GM23338 (cell line): ENCODE data around the gene MAP2K5. TPM values are rescaled to one million over a fixed set of nuclear protein-coding genes. Genes with fewer than 3 reads are reported as not detected.

Source experiments
- ATAC-seq: fragments of 200-7000 bp; cut with Tn5 transposase; 3 replicates; pipeline ENCODE4 v1.9.1; 2020
- DNase-seq: peaks from one replicate; pipeline ENCODE4 v3.0.0-alpha.2; 2015; ENCODE audit warnings: low spot score
- H2AFZ ChIP-seq: fragments of 200-600 bp; sonication (generic); 2 replicates; pipeline ENCODE4 v1.8.0; 2016; ENCODE audit warnings: antibody characterized with exemption, mild to moderate bottlenecking, moderate library complexity
- H3F3A ChIP-seq: fragments of 200-600 bp; sonication (generic); replicated peaks from 2 replicates; pipeline ENCODE4 v1.8.0; 2017; ENCODE audit warnings: antibody characterized with exemption, mixed run types, low read depth
- H3K27ac ChIP-seq: fragments of 200-600 bp; sonication (generic); 2 replicates; pipeline ENCODE4 v1.6.1; 2016; ENCODE audit warnings: low read depth
- H3K27me3 ChIP-seq: fragments of 200-600 bp; sonication (generic); 2 replicates; pipeline ENCODE4 v1.8.0; 2016; ENCODE audit warnings: mild to moderate bottlenecking, mixed run types, moderate library complexity; ENCODE audit not compliant: insufficient read depth
- H3K36me3 ChIP-seq: fragments of 200-600 bp; sonication (generic); 2 replicates; pipeline ENCODE4 v1.8.0; 2016; ENCODE audit warnings: mild to moderate bottlenecking; ENCODE audit not compliant: insufficient read depth
- H3K4me1 ChIP-seq: fragments of 200-600 bp; sonication (generic); 2 replicates; pipeline ENCODE4 v1.8.0; 2016; ENCODE audit warnings: mild to moderate bottlenecking, moderate library complexity; ENCODE audit not compliant: insufficient read depth
- H3K4me2 ChIP-seq: fragments of 200-600 bp; sonication (generic); 2 replicates; pipeline ENCODE4 v1.7.1; 2017; ENCODE audit warnings: mixed run types
- H3K4me3 ChIP-seq: fragments of 200-600 bp; sonication (generic); 2 replicates; pipeline ENCODE4 v1.6.1; 2016; ENCODE audit warnings: mixed run types
- H3K79me2 ChIP-seq: fragments of 200-600 bp; sonication (generic); replicated peaks from 2 replicates; pipeline ENCODE4 v1.8.0; 2017; ENCODE audit warnings: mild to moderate bottlenecking; ENCODE audit not compliant: insufficient read depth
- H3K9me2 ChIP-seq: fragments of 200-600 bp; sonication (generic); 2 replicates; pipeline ENCODE4 v1.8.0; 2017; ENCODE audit not compliant: insufficient read depth
- H4K20me1 ChIP-seq: fragments of 200-600 bp; sonication (generic); replicated peaks from 2 replicates; pipeline ENCODE4 v1.8.0; 2017; ENCODE audit warnings: mild to moderate bottlenecking; ENCODE audit not compliant: insufficient read depth
- H3K27ac Mint-ChIP-seq: 2 replicates; pipeline ENCODE4 v1.8.0; 2020; ENCODE audit warnings: inconsistent platforms, mild to moderate bottlenecking, moderate library complexity, mixed read lengths
- H3K27me3 Mint-ChIP-seq: 3 replicates; pipeline ENCODE4 v1.8.0; 2022; ENCODE audit warnings: low read depth, mild to moderate bottlenecking, moderate library complexity, mixed read lengths, inconsistent platforms; ENCODE audit not compliant: insufficient read depth, poor library complexity
- H3K36me3 Mint-ChIP-seq: 3 replicates; pipeline ENCODE4 v1.8.0; 2021; ENCODE audit warnings: low read depth, mild to moderate bottlenecking, inconsistent platforms, moderate library complexity, mixed read lengths
- H3K4me1 Mint-ChIP-seq: 3 replicates; pipeline ENCODE4 v1.8.0; 2020; ENCODE audit warnings: mild to moderate bottlenecking, inconsistent platforms, mixed read lengths
- H3K4me3 Mint-ChIP-seq: 3 replicates; pipeline ENCODE4 v1.8.0; 2021; ENCODE audit warnings: moderate library complexity, mild to moderate bottlenecking, inconsistent platforms, mixed read lengths
- H3K9me3 Mint-ChIP-seq: 3 replicates; pipeline ENCODE4 v1.8.0; 2020; ENCODE audit warnings: moderate library complexity, mild to moderate bottlenecking, inconsistent platforms, mixed read lengths
- CTCF ChIP-seq, 2 experiments: fragments of 200-600 bp in 1 of 2; sonication (generic) in 1 of 2; conservative IDR thresholded peaks; 2 replicates each; pipeline versions ENCODE4 v1.5.1 to v1.6.1; 2016 to 2017; ENCODE audit warnings: antibody characterized with exemption in 2 of 2, low read depth in 2 of 2, mild to moderate bottlenecking in 2 of 2, moderate library complexity in 1 of 2
- ETS1 ChIP-seq: IDR thresholded peaks from 2 replicates; pipeline ENCODE4 v1.6.1; 2016; ENCODE audit warnings: antibody characterized with exemption
- EZH2 ChIP-seq: fragments of 200-600 bp; sonication (generic); IDR thresholded peaks from one replicate; pipeline ENCODE4 v1.8.0; 2017; ENCODE audit warnings: antibody characterized with exemption, mild to moderate bottlenecking, low read depth; ENCODE audit not compliant: unreplicated experiment
- EZH2phosphoT487 ChIP-seq: fragments of 200-600 bp; sonication (generic); IDR thresholded peaks from one replicate; pipeline ENCODE4 v1.8.1; 2018; ENCODE audit warnings: antibody characterized with exemption; ENCODE audit not compliant: unreplicated experiment
- JUNB ChIP-seq: IDR thresholded peaks from one replicate; pipeline ENCODE4 v1.6.1; 2016; ENCODE audit warnings: antibody characterized with exemption; ENCODE audit not compliant: unreplicated experiment
- NANOG ChIP-seq: IDR thresholded peaks from 2 replicates; pipeline ENCODE4 v1.6.1; 2016; ENCODE audit warnings: antibody characterized with exemption, borderline replicate concordance
- POLR2AphosphoS5 ChIP-seq: IDR thresholded peaks from 2 replicates; pipeline ENCODE4 v1.6.1; 2016; ENCODE audit warnings: antibody characterized with exemption, low read depth
- STAT1 ChIP-seq: IDR thresholded peaks from one replicate; pipeline ENCODE4 v1.6.1; 2016; ENCODE audit warnings: antibody characterized with exemption; ENCODE audit not compliant: unreplicated experiment
- ZNF114 ChIP-seq: fragments of 250-450 bp; sonication (Bioruptor Pico); IDR thresholded peaks from 2 replicates; pipeline ENCODE4 v1.5.0; 2020; ENCODE audit warnings: mild to moderate bottlenecking, moderate library complexity
- ZNF462 ChIP-seq: fragments of 250-450 bp; sonication (Bioruptor Pico); IDR thresholded peaks from 2 replicates; pipeline ENCODE4 v1.5.0; 2020; ENCODE audit warnings: mild to moderate bottlenecking, moderate library complexity
- polyA plus RNA-seq: library from polyadenylated mRNA; unstranded; fragments of >200 nt; fragmentation: Nextera tagmentation; extraction: Ambion mirVana; gene quantifications from 2 replicates; pipeline ENCODE4 v1.2.1, GENCODE V29; 2016
- total RNA-seq: library from RNA; depleted of rRNA; stranded (reverse); fragments of >200 nt; shearing (Covaris generic); gene quantifications from 2 replicates; pipeline ENCODE4 v1.2.3, GENCODE V29; 2014

Gene MAP2K5
- total and polyA plus RNA-seq, 2 experiments from 2014 or later = 6.5 to 13.6 TPM

DNA sequence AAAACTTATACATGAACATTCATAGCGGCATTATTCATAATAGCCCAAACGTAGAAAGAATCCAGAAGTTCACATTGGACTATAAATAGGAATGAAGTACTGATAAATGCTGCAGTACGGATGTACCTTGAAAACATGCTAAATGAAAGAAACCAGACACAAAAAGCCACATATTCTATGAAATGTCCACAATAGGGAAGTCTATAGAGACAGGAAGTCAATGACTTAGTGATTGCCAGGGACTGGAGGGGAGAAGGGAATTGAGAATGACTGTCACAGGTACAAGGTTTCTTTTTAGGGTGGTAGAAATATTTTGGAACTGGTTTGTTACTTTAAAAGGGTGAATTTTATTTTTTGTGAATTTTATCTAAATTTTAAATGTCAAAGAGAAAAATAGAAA, 211.4 kb downstream of the MAP2K5 start:
- Histone ChIP-seq H3K36me3 (no peaks in the 10 kb centered on the region), H3K9me2 (no peaks in the 10 kb centered on the region; the same call in 1 of the 2 replicates), H4K20me1 (no peaks in the 10 kb centered on the region), H3K27me3 (no peaks in the 10 kb centered on the region), H3K79me2 (no peaks in the 10 kb centered on the region), H3K4me1 (peaks cover 10% of the 10 kb centered on the region), H3F3A (no peaks in the 10 kb centered on the region), H3K4me3 (no peak overlapping the region), H2AFZ (no peak overlapping the region), H3K27ac (no peak overlapping the region), H3K4me2 (no peak overlapping the region)
- peaks cover 19% of the 10 kb centered on the region for H3K4me1 Mint-ChIP-seq
- H3K36me3 Mint-ChIP-seq = no peaks in the 10 kb centered on the region
- no peak overlapping the region for H3K4me3 Mint-ChIP-seq
- DNase-seq (no peak), ATAC-seq (no peak)
- H3K27me3 Mint-ChIP-seq = peaks cover 5% of the 10 kb centered on the region
- H3K9me3 Mint-ChIP-seq = no peaks in the 10 kb centered on the region
- no peak for TF ChIP-seq ETS1
- TF ChIP-seq EZH2phosphoT487 = no peak
- no peak for TF ChIP-seq POLR2AphosphoS5
- TF ChIP-seq JUNB = no peak
- no peak for TF ChIP-seq STAT1
- no peak for TF ChIP-seq ZNF462 (CRISPR knock-in tag)
- TF ChIP-seq ZNF114 (CRISPR knock-in tag) = no peak
- TF ChIP-seq NANOG = no peak
- TF ChIP-seq EZH2 = no peak
- TF ChIP-seq CTCF (conservative IDR thresholded peaks at IDR 0.05; ENCODE audit: low read depth in 2 of 2) = no peak
- no peak overlapping the region for H3K27ac Mint-ChIP-seq
